ENCODE data around the gene ADCYAP1R1. TPM values are rescaled to one million over a fixed set of nuclear protein-coding genes. Genes with fewer than 3 reads are reported as not detected.

The ADCYAP1R1 gene
- total RNA-seq, 6 experiments from 2014 or later: 0.05 to 0.37 (median 0.29) TPM

DNA sequence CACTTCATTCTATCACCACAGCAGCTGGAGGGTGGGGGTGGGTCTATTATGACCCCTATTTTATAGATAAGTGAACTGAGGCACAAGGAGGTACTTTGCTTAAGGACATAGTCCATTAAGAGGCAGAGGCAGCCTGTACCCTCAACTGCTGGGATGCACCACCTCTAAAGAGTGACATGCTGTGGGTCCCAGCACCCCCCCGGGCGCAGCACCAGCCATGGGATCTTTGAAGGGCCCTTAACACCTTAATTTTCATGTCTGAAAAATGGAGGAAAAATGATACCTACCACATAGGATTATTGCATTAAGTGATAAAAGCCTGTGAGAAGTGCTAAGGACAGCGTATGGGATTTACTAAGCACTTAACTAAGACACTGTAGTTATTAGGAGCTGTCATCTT is 15.4 kb downstream of the ADCYAP1R1 start:
- intact Hi-C loops (cut with DNase I): no loop called here
- Histone ChIP-seq H3K27me3 (no peaks in the 10 kb centered on the region), H3K4me1 (no peaks in the 10 kb centered on the region), H3K4me3 (no peak overlapping the region), H3K27ac (no peak overlapping the region), H3K9me3 (no peaks in the 10 kb centered on the region), H3K36me3 (no peaks in the 10 kb centered on the region)
- DNase-seq (no peak), ATAC-seq (no peak)
- 100% methylated on average over 1 of the region's 3 CpGs for WGBS (ENCODE audit: insufficient coverage, low coverage, low lambda C conversion rate, missing lambda C conversion rate)
- TF ChIP-seq, protein P1, sequence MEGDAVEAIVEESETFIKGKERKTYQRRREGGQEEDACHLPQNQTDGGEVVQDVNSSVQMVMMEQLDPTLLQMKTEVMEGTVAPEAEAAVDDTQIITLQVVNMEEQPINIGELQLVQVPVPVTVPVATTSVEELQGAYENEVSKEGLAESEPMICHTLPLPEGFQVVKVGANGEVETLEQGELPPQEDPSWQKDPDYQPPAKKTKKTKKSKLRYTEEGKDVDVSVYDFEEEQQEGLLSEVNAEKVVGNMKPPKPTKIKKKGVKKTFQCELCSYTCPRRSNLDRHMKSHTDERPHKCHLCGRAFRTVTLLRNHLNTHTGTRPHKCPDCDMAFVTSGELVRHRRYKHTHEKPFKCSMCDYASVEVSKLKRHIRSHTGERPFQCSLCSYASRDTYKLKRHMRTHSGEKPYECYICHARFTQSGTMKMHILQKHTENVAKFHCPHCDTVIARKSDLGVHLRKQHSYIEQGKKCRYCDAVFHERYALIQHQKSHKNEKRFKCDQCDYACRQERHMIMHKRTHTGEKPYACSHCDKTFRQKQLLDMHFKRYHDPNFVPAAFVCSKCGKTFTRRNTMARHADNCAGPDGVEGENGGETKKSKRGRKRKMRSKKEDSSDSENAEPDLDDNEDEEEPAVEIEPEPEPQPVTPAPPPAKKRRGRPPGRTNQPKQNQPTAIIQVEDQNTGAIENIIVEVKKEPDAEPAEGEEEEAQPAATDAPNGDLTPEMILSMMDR (IDR thresholded peaks at IDR 0.05): no peak
- no peak for TF ChIP-seq POLR2A (IDR thresholded peaks at IDR 0.05)

DNA sequence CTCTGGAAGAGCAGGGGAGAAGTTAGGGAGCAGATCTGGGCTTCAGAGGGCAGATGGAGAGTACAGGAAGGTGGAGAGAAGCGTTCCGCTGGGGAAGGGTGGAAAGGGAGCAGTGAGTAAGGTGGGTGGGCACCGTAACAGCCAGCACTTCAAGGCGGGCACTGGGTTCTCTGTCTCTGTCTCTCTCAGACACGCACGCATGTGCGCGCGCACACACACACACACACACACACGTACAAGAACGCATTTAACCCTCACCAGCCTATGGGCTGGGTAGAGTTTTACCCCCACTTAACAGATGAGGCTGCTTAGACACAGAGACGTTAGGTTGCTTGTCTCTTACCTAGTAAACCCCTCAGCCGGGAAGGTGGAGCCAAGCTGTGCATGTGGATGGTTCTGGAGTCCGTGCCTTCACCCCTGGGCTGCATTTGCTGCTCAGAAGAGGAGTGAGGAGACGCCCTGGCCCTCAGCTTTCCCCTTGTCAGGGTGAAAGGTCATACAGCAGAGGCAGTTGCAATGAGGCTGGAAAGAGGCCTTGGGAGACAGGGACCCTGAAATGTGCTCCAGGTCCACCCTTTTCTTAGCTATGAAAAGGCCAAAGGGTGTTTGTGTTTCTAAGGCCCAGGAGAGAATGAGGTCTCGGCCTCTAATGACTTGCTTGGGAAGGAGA is 16.0 kb downstream of the ADCYAP1R1 start:
- DNase-seq (peak in 1 of 3 donors; percentile 35), ATAC-seq (no peak)

DNA sequence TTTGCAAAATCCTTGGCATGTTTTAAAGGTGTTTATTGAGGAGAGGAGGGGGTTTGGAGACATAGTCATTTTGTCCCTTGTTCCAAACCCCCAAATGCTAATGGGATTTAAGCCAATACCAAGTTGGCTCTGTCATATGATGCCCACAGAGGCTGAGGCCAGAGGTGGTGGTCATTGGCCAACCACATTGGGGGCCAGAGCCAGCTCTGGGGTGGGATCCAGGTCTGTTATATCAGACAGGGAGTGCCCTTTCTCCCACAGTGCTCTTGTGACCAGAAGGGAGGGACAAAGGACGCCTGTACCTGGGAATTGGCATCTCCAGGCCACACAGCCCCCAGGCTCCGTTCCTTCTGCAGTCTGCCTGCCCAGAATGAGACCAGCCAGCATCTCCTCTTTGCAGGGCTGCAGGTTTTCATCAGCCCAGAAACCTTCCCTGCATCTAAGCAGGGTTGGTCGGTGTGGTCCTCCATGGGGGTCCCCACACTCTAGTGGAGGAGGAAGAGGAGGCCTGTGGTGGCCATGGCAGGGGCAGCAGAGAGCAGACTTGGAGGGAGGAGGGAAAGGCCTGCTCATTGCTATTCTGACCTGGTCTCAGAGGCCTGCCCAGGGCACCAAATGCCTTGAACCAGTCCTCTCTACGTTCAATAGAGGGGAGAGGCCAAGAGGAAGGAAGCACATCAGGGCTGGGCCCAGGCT is 17.9 kb downstream of the ADCYAP1R1 start:
- no peaks in the 10 kb centered on the region for H3K36me3 ChIP-seq
- no peaks in the 10 kb centered on the region for H3K9me3 ChIP-seq
- H3K27ac ChIP-seq: no peak overlapping the region
- H3K27me3 ChIP-seq: no peaks in the 10 kb centered on the region
- TF ChIP-seq POLR2A (IDR thresholded peaks at IDR 0.05): no peak
- TF ChIP-seq, protein P1 (IDR thresholded peaks at IDR 0.05): no peak
- DNase-seq (peak in 1 of 3 donors; percentile 27), ATAC-seq (no peak)
- intact Hi-C loops (cut with DNase I): no loop called here
- H3K4me1 ChIP-seq: no peaks in the 10 kb centered on the region
- WGBS (ENCODE audit: insufficient coverage, low coverage, low lambda C conversion rate, missing lambda C conversion rate): no CpG with 5 or more reads among the region's 4 CpGs
- H3K4me3 ChIP-seq: no peak overlapping the region

More for the DNA sequence above, 16.0 kb downstream of the ADCYAP1R1 start:
- H3K4me3 ChIP-seq: no peak overlapping the region
- no peak overlapping the region for H3K27ac ChIP-seq
- no peaks in the 10 kb centered on the region for H3K27me3 ChIP-seq
- no peaks in the 10 kb centered on the region for H3K36me3 ChIP-seq
- H3K9me3 ChIP-seq: no peaks in the 10 kb centered on the region
- H3K4me1 ChIP-seq: no peaks in the 10 kb centered on the region
- intact Hi-C loops (cut with DNase I): no loop called here
- WGBS (ENCODE audit: insufficient coverage, low coverage, low lambda C conversion rate, missing lambda C conversion rate): 70% methylated on average over 3 of the region's 16 CpGs
- TF ChIP-seq, protein P1 (IDR thresholded peaks at IDR 0.05): no peak
- no peak for TF ChIP-seq POLR2A (IDR thresholded peaks at IDR 0.05)

DNA sequence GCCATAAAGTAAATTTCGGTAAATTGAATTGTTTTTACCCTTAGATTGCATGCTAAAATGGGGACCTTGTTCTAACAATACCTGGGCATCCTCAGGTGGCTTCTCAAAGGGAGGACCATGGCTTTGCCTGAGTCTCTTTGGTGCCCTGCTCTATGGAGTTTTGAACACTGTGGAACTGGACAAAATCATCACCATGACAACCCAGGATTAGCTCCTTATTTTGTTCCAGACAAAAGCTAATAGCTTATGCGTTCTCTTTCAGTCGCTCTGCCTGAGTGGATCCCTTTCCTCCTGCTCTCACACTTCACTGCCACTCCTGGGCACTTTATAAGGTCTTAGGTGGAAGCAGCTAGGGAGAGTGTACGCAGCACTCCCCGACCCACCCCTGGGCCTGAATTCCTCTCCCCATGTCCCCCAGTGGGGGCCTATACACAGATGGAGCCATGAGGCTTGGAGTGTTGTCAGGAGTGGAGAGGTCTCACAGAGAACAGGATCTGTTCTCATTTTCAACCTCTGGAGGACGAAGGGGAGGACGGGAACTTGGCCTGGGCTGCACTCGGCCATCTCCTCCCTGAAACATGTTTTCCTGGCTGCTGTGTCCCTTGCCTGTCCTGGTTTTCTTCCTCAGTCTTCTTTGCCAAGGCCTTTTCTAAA is 19.0 kb downstream of the ADCYAP1R1 start:
- TF ChIP-seq, protein P1 (IDR thresholded peaks at IDR 0.05): no peak
- no peak for TF ChIP-seq POLR2A (IDR thresholded peaks at IDR 0.05)
- H3K27me3 ChIP-seq: no peaks in the 10 kb centered on the region
- peak in 2 of 3 donors; percentile 4 to 8 for DNase-seq
- ATAC-seq: no peak
- H3K27ac ChIP-seq: no peak overlapping the region
- no peaks in the 10 kb centered on the region for H3K36me3 ChIP-seq
- 71% methylated on average over 3 of the region's 8 CpGs for WGBS (ENCODE audit: insufficient coverage, low coverage, low lambda C conversion rate, missing lambda C conversion rate)
- intact Hi-C loops (cut with DNase I): no loop called here
- no peaks in the 10 kb centered on the region for H3K4me1 ChIP-seq
- H3K9me3 ChIP-seq: no peaks in the 10 kb centered on the region
- no peak overlapping the region for H3K4me3 ChIP-seq

Data from right lobe of liver (tissue), 6 donors.